Right ventricle myocardium superior (tissue), 1 donor: ENCODE results near the gene TNRC18. TPM values are rescaled to one million over a fixed set of nuclear protein-coding genes. Genes with fewer than 3 reads are reported as not detected.
"Not testable (repeated sequence)": the region's sequence is repeated elsewhere in the genome, so short reads cannot be mapped to it uniquely, and the experiment has no call there.

Experiments
- ATAC-seq: fragments of 200-7000 bp; cut with Tn5 transposase; one replicate; pipeline ENCODE4 v1.9.1; 2020; ENCODE audit warnings: mild to moderate bottlenecking; ENCODE audit not compliant: poor library complexity
- DNase-seq: peaks from one replicate; pipeline ENCODE4 v3.0.0-alpha.2; 2020
- intact Hi-C: fragments of 100-400 bp; cut with DNase I; formaldehyde crosslinking; loops from one replicate; pipeline ENCODE4 v1.11.2; 2022
- total RNA-seq: library from RNA; stranded (reverse); fragmentation: NEBNext Ultra II Directional; extraction: Animal tissue kit (Norgen Biotek cat#: 25700); gene quantifications from one replicate; pipeline ENCODE4 v1.2.1, GENCODE V29; 2021
- donor health status: DM: no; HTN: yes; CAD: no; lungs with severe emphysema.

TNRC18 gene
- total RNA-seq, 1 donor from 2014 or later = 29.5 TPM

DNA sequence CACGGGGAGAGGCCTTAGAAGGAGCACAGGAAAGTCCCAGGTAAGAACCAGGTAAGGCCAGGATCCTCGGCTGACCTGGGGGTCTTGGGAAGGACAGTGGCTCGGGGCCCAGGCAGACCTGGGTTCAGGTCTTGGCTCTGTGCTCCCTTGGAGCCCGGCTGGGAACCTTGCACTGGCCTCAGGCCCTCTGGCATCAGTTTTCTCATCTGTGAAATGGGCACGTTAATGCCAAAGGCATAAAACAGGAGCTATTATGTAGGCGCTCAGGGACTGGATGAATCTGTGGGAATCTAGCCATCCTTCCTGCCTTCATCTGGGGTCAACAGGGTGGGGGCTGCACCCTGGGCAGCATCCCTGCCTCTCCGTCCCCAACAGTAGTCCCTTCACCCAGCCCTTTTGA is 149.2 kb downstream of the TNRC18 start:
- ATAC-seq = no peak
- intact Hi-C loops = no loop called here
- no peak for DNase-seq

DNA sequence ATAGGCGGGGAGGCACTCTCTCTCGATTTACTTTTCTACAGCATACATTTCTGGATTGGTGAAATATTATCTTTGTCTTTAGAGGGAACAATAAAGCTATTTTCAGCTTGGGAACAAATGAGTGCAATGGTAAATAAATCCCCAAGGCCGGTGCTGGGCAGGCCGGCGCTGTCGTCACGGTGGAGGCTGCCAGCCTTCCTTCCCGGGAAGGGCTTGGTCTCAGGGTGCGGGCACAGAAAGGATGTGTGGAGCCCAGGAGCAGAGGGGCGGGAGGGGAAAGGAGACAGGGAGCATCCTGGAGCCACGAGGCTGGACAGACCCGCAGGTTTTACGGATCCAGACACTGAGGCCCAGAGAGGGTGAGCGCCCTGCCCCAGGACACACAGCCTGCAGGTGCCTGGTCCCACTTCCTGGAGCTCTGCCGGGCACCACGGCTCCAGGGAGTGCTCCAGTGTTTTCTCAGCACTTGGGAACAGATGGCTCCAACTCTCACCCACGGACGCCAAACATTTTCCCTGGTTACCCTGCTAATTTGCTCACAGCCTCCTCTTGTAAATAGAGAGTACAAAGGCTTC is 149.7 kb downstream of the TNRC18 start:
- ATAC-seq, DNase-seq, intact Hi-C loops: not testable (repeated sequence)

- no peak for ATAC-seq
- intact Hi-C loops = no loop called here
- no peak for DNase-seq
Observed at GRCh38 chr7:5270788-5271187, 152.8 kb downstream of the TNRC18 start.

- DNase-seq, ATAC-seq, intact Hi-C loops: not testable (repeated sequence)
Observed at GRCh38 chr7:5269992-5270657, 153.5 kb downstream of the TNRC18 start.

DNA sequence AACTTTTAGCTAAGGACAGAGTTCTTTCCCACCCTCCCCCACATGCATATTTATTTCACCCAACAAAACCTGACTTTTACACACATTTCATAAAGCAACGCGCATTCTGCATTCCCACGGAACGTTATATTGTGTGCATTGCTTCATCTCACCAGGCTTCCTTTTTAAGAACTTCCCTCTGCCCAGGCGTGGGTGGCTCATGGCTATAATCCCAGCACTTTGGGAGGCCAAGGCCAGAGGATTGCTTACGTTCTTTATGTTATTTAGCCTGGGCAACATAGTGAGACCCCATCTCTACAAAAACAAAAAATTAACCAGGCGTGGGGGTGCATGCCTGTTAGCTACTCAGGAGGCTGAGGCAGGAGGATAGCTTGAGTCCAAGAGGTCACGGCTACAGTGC is 155.8 kb downstream of the TNRC18 start:
- ATAC-seq, DNase-seq, intact Hi-C loops: not testable (repeated sequence)

- intact Hi-C loops = no loop called here
- no peak for ATAC-seq
- DNase-seq = no peak
Observed at GRCh38 chr7:5266191-5267028, 157.2 kb downstream of the TNRC18 start.

DNA sequence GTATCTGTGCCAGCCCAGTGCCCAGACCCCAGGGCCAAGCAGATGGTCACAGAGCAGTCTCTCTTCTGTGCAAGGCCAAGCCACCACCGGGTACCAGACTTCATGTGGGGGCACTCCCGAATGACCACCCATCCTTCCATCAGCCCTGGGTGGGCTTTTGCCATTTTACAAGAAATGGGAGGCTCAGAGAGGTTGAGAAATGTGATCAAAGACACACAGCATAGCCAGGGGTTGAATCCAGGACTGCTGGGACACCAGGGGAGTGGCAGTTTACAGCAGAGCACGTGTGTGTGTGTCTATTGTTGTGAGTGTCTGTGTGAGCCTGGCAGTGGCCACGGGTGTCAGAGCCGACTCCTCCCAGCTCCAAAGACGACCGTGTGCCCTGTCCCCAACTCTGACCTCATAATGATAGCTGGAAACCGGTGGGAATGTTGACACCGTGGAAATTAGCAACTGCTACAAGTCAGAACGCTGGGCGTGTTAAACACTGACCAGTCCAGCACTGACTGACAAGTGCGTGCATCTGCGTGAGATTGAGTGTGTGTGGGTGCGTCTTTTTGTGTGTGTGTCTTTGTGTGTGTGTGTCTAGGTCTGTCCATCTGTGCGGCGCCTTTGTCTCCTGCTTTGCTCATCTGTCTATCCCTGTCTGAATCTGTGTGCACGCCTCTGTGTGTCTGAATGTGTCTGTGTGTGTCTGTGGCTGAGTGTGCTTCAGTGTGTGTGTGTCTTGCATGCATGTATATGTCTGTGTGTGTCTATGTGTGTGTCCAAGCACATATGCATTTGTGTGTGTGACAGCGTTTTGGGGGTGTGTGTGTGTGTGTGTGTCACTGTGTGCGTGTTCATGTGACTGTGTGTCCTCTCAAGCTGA is 158.1 kb downstream of the TNRC18 start:
- DNase-seq (no peak), ATAC-seq (no peak)
- intact Hi-C loops = no loop called here

GRCh38 chr7:5263066-5263465 is 160.6 kb downstream of the TNRC18 start:
- intact Hi-C loops, ATAC-seq, DNase-seq: not testable (repeated sequence)

DNA sequence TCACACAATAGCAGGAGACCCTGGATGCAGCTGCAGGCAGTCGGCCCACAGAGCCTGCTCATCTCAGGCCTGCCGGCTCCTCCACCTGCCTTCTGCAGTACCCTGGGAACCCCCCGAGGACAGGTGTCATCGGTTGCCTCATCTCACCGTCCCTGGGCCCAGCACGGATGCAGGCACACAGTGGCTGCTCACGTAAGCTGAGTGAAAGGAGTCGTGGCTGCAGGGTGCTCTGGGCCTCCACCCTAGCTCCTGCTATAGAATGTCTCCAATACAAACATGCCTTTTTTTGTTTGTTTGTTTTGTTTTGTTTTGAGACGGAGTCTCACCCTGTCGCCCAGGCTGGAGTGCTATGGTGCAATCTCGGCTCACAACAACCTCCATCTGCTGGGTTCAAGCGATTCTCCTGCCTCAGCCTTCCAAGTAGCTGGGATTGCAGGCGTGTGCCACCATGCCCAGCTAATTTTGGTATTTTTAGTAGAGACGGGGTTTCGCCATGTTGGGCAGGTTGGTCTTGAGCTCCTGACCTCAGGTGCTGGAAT is 163.0 kb downstream of the TNRC18 start:
- ATAC-seq, DNase-seq, intact Hi-C loops: not testable (repeated sequence)

Other genes starting within 250 kb of the TNRC18 start
- gene WIPI2, start 233.6 kb downstream of the TNRC18 start, total RNA-seq = 50.4 TPM
- gene SLC29A4, start 140.9 kb downstream of the TNRC18 start, total RNA-seq = 3.9 TPM
- 4.9 TPM for gene FBXL18, start 90.0 kb upstream of the TNRC18 start, total RNA-seq
- gene ACTB, start 106.8 kb upstream of the TNRC18 start, total RNA-seq = 689 TPM
- gene FSCN1, start 169.0 kb upstream of the TNRC18 start, total RNA-seq = 9.7 TPM